ENCODE data around the gene COQ3. TPM values are rescaled to one million over a fixed set of nuclear protein-coding genes. Genes with fewer than 3 reads are reported as not detected.

COQ3 gene
- total RNA-seq, 6 donors from 2014 or later = 0.55 to 5.4 (median 3.2) TPM

DNA sequence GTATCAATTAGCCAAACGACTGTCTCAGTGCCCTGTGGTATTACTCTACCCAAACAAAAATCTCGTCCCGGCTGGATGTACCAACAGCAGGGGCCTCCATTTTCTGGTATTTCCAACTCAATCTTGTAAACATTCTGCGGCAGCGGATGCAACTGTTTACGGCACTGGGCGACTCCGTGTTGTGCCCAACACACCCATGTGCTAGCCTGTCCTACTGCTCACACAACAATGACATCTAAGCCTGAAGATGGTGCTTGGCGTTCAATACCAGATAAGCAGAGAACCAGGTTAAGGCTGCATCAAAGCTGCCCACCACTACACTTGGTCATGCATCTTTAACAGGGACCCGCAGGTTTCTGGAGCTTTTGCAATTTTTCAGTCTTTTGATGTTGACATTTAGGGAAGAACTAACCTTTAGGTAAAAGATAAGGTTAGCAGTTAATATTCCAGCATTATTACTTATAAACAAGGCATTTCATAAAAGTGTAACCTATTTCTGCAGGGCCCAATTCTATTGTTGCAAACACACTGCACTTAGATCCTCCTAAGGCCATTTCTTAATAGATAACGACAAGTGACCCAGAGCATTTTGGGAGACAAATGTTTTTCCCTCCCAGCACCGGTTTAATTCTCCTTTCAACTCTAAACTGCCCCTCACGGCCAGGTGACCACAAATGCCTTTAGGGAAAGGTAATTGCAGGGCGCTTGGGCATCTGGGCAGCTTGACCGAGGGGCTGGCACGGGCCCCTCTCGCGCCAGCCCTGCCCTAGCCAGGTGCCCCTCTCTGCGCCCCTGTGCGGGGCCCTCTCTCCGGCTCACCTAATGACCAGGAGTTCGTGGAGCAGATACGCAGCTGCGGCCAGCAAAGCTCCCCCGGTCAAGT is 45.5 kb downstream of the COQ3 start:
- no peak for TF ChIP-seq POLR2A (IDR thresholded peaks at IDR 0.05)
- no peak for TF ChIP-seq POLR2AphosphoS5 (IDR thresholded peaks at IDR 0.05)
- no peak for TF ChIP-seq CTCF (IDR thresholded peaks at IDR 0.05)
- no peak for TF ChIP-seq EP300 (IDR thresholded peaks at IDR 0.05)
- Histone ChIP-seq H3K27me3 (peaks cover 0 to 15% (median 3%) of the 10 kb centered on the region in 4 donors), H3K27ac (peak overlapping the region in 2 of 4 donors; percentile 33 to 82), H3K9me3 (no peaks in the 10 kb centered on the region), H3K36me3 (no peaks in the 10 kb centered on the region), H3K4me3 (peak overlapping the region in 3 of 4 donors; percentile 57 to 71 (median 66)), H3K4me1 (peaks cover 5 to 19% (median 9%) of the 10 kb centered on the region in 4 donors)
- WGBS, 2 donors = 44 to 67% methylated on average over 14 to 25 of the region's 25 CpGs
- no peak for ATAC-seq (ENCODE audit: low FRiP score in 2 of 2)
- DNase-seq = peak in 1 of 2 donors; percentile 51

- peaks cover 0 to 15% (median 3%) of the 10 kb centered on the region in 4 donors for H3K27me3 ChIP-seq
- no peaks in the 10 kb centered on the region for H3K9me3 ChIP-seq
- no peaks in the 10 kb centered on the region for H3K36me3 ChIP-seq
- H3K4me1 ChIP-seq = peaks cover 5 to 19% (median 9%) of the 10 kb centered on the region in 4 donors
- ATAC-seq (ENCODE audit: low FRiP score in 2 of 2) (no peak), DNase-seq (no peak)
- H3K27ac ChIP-seq = no peak overlapping the region
- no peak for TF ChIP-seq CTCF (IDR thresholded peaks at IDR 0.05)
- TF ChIP-seq POLR2A (IDR thresholded peaks at IDR 0.05) = no peak
- TF ChIP-seq EP300 (IDR thresholded peaks at IDR 0.05) = no peak
- TF ChIP-seq POLR2AphosphoS5 (IDR thresholded peaks at IDR 0.05) = no peak
- H3K4me3 ChIP-seq = no peak overlapping the region
- 78 to 83% methylated on average over 1 of the region's 1 CpG for WGBS, 2 donors
Measured at GRCh38 chr6:99347804-99348203, 46.2 kb downstream of the COQ3 start.

GRCh38 chr6:99346595-99346994 is 47.4 kb downstream of the COQ3 start:
- Histone ChIP-seq H3K27ac (no peak overlapping the region), H3K4me1 (peaks cover 5 to 19% (median 9%) of the 10 kb centered on the region in 4 donors), H3K9me3 (no peaks in the 10 kb centered on the region), H3K36me3 (no peaks in the 10 kb centered on the region), H3K4me3 (no peak overlapping the region), H3K27me3 (peaks cover 0 to 15% (median 3%) of the 10 kb centered on the region in 4 donors)
- 85 to 91% methylated on average over 10 of the region's 10 CpGs for WGBS, 2 donors
- ATAC-seq (ENCODE audit: low FRiP score in 2 of 2) (no peak), DNase-seq (peak in 1 of 2 donors; percentile 23)
- TF ChIP-seq POLR2A (IDR thresholded peaks at IDR 0.05) (no peak), EP300 (IDR thresholded peaks at IDR 0.05) (no peak), POLR2AphosphoS5 (IDR thresholded peaks at IDR 0.05) (no peak), CTCF (IDR thresholded peaks at IDR 0.05) (no peak)

GRCh38 chr6:99345164-99345563 is 48.8 kb downstream of the COQ3 start:
- Histone ChIP-seq H3K9me3 (no peaks in the 10 kb centered on the region), H3K27ac (no peak overlapping the region), H3K4me1 (peaks cover 5 to 13% (median 9%) of the 10 kb centered on the region in 4 donors), H3K4me3 (no peak overlapping the region), H3K27me3 (peaks cover 0 to 15% (median 3%) of the 10 kb centered on the region in 4 donors), H3K36me3 (no peaks in the 10 kb centered on the region)
- DNase-seq = no peak
- ATAC-seq (ENCODE audit: low FRiP score in 2 of 2) = no peak
- TF ChIP-seq POLR2A (IDR thresholded peaks at IDR 0.05) (no peak), CTCF (IDR thresholded peaks at IDR 0.05) (no peak), EP300 (IDR thresholded peaks at IDR 0.05) (no peak)
- 89 to 97% methylated on average over 4 of the region's 4 CpGs for WGBS, 2 donors
